Endodermal cell (in vitro differentiated cells): ENCODE results near the gene SF3A2. TPM values are rescaled to one million over a fixed set of nuclear protein-coding genes. Genes with fewer than 3 reads are reported as not detected.

Experiments used
- DNase-seq: peaks from one replicate; pipeline ENCODE4 v3.0.0-alpha.2; 2017
- H3K27ac ChIP-seq: 2 replicates; pipeline ENCODE4 v1.5.1; 2013; ENCODE audit warnings: mild to moderate bottlenecking, low read depth, low read length, moderate library complexity
- H3K27me3 ChIP-seq: 2 replicates; pipeline ENCODE4 v1.6.1; 2013; ENCODE audit warnings: mild to moderate bottlenecking, low read length, moderate library complexity; ENCODE audit not compliant: insufficient read depth, control insufficient read depth, poor library complexity, severe bottlenecking
- H3K36me3 ChIP-seq: 2 replicates; pipeline ENCODE4 v1.7.0; 2013; ENCODE audit warnings: mild to moderate bottlenecking, low read length, moderate library complexity; ENCODE audit not compliant: control insufficient read depth, insufficient read depth
- H3K4me1 ChIP-seq: one replicate; pipeline ENCODE4 v1.7.0; 2013; ENCODE audit warnings: low read length; ENCODE audit not compliant: control insufficient read depth, insufficient read depth
- H3K4me3 ChIP-seq: 2 replicates; pipeline ENCODE4 v1.5.1; 2013; ENCODE audit warnings: mild to moderate bottlenecking, low read length, moderate library complexity
- H3K9ac ChIP-seq: 2 replicates; pipeline ENCODE4 v1.6.1; 2013; ENCODE audit warnings: mild to moderate bottlenecking, low read length, moderate library complexity; ENCODE audit not compliant: poor library complexity, severe bottlenecking; ENCODE audit errors: extremely low read depth
- H3K9me3 ChIP-seq: 2 replicates; pipeline ENCODE4 v1.6.1; 2013; ENCODE audit warnings: mild to moderate bottlenecking, low read length, moderate library complexity; ENCODE audit not compliant: control insufficient read depth
- H3K27ac Mint-ChIP-seq: 2 replicates; pipeline ENCODE4 v1.8.0; 2020; ENCODE audit warnings: mixed read lengths
- H3K27me3 Mint-ChIP-seq: 2 replicates; pipeline ENCODE4 v1.8.0; 2021; ENCODE audit warnings: mild to moderate bottlenecking, mixed read lengths; ENCODE audit not compliant: insufficient read depth
- H3K36me3 Mint-ChIP-seq: 2 replicates; pipeline ENCODE4 v1.8.0; 2020; ENCODE audit warnings: low read depth, mixed read lengths
- H3K4me1 Mint-ChIP-seq: 2 replicates; pipeline ENCODE4 v1.8.0; 2020; ENCODE audit warnings: mixed read lengths
- H3K4me3 Mint-ChIP-seq: 2 replicates; pipeline ENCODE4 v1.8.0; 2020; ENCODE audit warnings: mild to moderate bottlenecking, moderate library complexity, mixed read lengths
- H3K9me3 Mint-ChIP-seq: 2 replicates; pipeline ENCODE4 v1.8.0; 2020; ENCODE audit warnings: mild to moderate bottlenecking, mixed read lengths
- CTCF ChIP-seq: fragments of 200-600 bp; sonication (generic); conservative IDR thresholded peaks from 2 replicates; pipeline ENCODE4 v1.5.0; 2021; ENCODE audit warnings: antibody characterized with exemption, mild to moderate bottlenecking
- WGBS, 2 experiments: methylation state at CpG; one replicate each; pipeline versions ENCODE4 v1.1.5 to v1.1.7; 2013; ENCODE audit warnings: missing lambda C conversion rate in 2 of 2, mixed read lengths in 1 of 2; ENCODE audit not compliant: insufficient coverage in 1 of 2, insufficient read length in 1 of 2; 5-methylcytosine and 5-hydroxymethylcytosine counted together
- total RNA-seq, 2 donors: library from RNA; stranded (reverse); fragmentation: NEBNext Ultra II Directional in 1 of 2; extraction: Animal tissue kit (Norgen Biotek cat#: 25700) in 1 of 2; gene quantifications; 2 replicates in 1 of 2; 3 replicates in 1 of 2; pipeline ENCODE4 v1.2.1, GENCODE V29; 2021

SF3A2 gene
- total RNA-seq, 2 donors from 2014 or later, result 126 to 132 TPM

GRCh38 chr19:2221250-2221831 is 15.3 kb upstream of the SF3A2 start:
- Mint-ChIP-seq H3K27ac (no peak overlapping the region), H3K4me1 (no peaks in the 10 kb centered on the region), H3K4me3 (no peak overlapping the region), H3K9me3 (no peaks in the 10 kb centered on the region), H3K36me3 (peaks cover 53% of the 10 kb centered on the region), H3K27me3 (no peaks in the 10 kb centered on the region)
- no peak overlapping the region for H3K27ac ChIP-seq
- no peaks in the 10 kb centered on the region for H3K27me3 ChIP-seq
- TF ChIP-seq CTCF, result no peak
- H3K4me1 ChIP-seq, result no peaks in the 10 kb centered on the region
- peaks cover 21% of the 10 kb centered on the region for H3K36me3 ChIP-seq
- 89 to 94% methylated on average over 17 to 20 of the region's 20 CpGs for WGBS, 2 experiments
- DNase-seq, result no peak
- H3K9ac ChIP-seq, result no peak overlapping the region
- no peaks in the 10 kb centered on the region for H3K9me3 ChIP-seq
- no peak overlapping the region for H3K4me3 ChIP-seq

GRCh38 chr19:2221918-2222317 is 14.7 kb upstream of the SF3A2 start:
- Histone ChIP-seq H3K9ac (no peak overlapping the region), H3K27me3 (no peaks in the 10 kb centered on the region), H3K36me3 (peaks cover 15% of the 10 kb centered on the region), H3K27ac (no peak overlapping the region), H3K4me1 (no peaks in the 10 kb centered on the region), H3K4me3 (no peak overlapping the region), H3K9me3 (no peaks in the 10 kb centered on the region)
- Mint-ChIP-seq H3K27me3 (no peaks in the 10 kb centered on the region), H3K9me3 (no peaks in the 10 kb centered on the region), H3K4me1 (no peaks in the 10 kb centered on the region), H3K4me3 (no peak overlapping the region), H3K36me3 (peaks cover 47% of the 10 kb centered on the region), H3K27ac (no peak overlapping the region)
- DNase-seq, result no peak
- peak; percentile 36 for TF ChIP-seq CTCF
- 92 to 94% methylated on average over 12 to 20 of the region's 20 CpGs for WGBS, 2 experiments

- H3K27me3 Mint-ChIP-seq, result no peaks in the 10 kb centered on the region
- no peak for TF ChIP-seq CTCF
- peaks cover 8% of the 10 kb centered on the region for H3K36me3 ChIP-seq
- H3K9me3 Mint-ChIP-seq, result no peaks in the 10 kb centered on the region
- no peaks in the 10 kb centered on the region for H3K27me3 ChIP-seq
- H3K36me3 Mint-ChIP-seq, result peaks cover 35% of the 10 kb centered on the region
- H3K4me1 ChIP-seq, result no peaks in the 10 kb centered on the region
- H3K4me1 Mint-ChIP-seq, result no peaks in the 10 kb centered on the region
- DNase-seq, result no peak
- 93 to 96% methylated on average over 9 to 14 of the region's 18 CpGs for WGBS, 2 experiments
- H3K4me3 Mint-ChIP-seq, result no peak overlapping the region
- H3K27ac ChIP-seq, result no peak overlapping the region
- no peak overlapping the region for H3K9ac ChIP-seq
- H3K27ac Mint-ChIP-seq, result no peak overlapping the region
- no peaks in the 10 kb centered on the region for H3K9me3 ChIP-seq
- H3K4me3 ChIP-seq, result no peak overlapping the region
Observed at GRCh38 chr19:2223391-2223790, 13.2 kb upstream of the SF3A2 start.
